NCI-H2171 treated with DMSO at 0.1 percent for 48 hours (cell line): Measurements from ENCODE around the gene HIGD2B.
"Not testable (repeated sequence)": the region's sequence is repeated elsewhere in the genome, so short reads cannot be mapped to it uniquely, and the experiment has no call there.

Experiments
- DNase-seq: peaks from one replicate; lab custom pipeline; 2025; lab: John Stamatoyannopoulos, UW

Gene HIGD2B

GRCh38 chr15:72685925-72686794 lies at the start of gene HIGD2B, which contains the start of gene BBS4:
TSS of gene HIGD2B (minus strand) at chr15:72686182. CDS start at chr15:72676374, 9,808 bp downstream.
TSS of gene BBS4 (plus strand) at chr15:72686207. CDS start at chr15:72686228, 21 bp downstream.
- no peak for DNase-seq

GRCh38 chr15:72735111-72735510 lies 49.1 kb upstream of the HIGD2B start:
- no peak for DNase-seq

GRCh38 chr15:72733941-72734738 lies 48.2 kb upstream of the HIGD2B start:
- no peak for DNase-seq

- no peak for DNase-seq
These were observed 46.5 kb upstream of the HIGD2B start for GRCh38 chr15:72732516-72732915.

- no peak for DNase-seq
These were observed 46.1 kb upstream of the HIGD2B start for GRCh38 chr15:72732086-72732485.

GRCh38 chr15:72728821-72729220 lies 42.8 kb upstream of the HIGD2B start:
- no peak for DNase-seq

GRCh38 chr15:72728249-72728648 lies 42.3 kb upstream of the HIGD2B start:
- not testable (repeated sequence) for DNase-seq

GRCh38 chr15:72727154-72727553 lies 41.2 kb upstream of the HIGD2B start:
- no peak for DNase-seq

- DNase-seq = not testable (repeated sequence)
These were observed 39.9 kb upstream of the HIGD2B start for GRCh38 chr15:72725851-72726250.

GRCh38 chr15:72725446-72725845 lies 39.5 kb upstream of the HIGD2B start:
- no peak for DNase-seq

- DNase-seq = no peak
These were observed 38.0 kb upstream of the HIGD2B start for GRCh38 chr15:72724028-72724427.

- peak; percentile 78 for DNase-seq
These were observed 36.2 kb upstream of the HIGD2B start for GRCh38 chr15:72722071-72722696.

GRCh38 chr15:72708551-72709303 lies 22.7 kb upstream of the HIGD2B start:
- not testable (repeated sequence) for DNase-seq

GRCh38 chr15:72706266-72706665 lies 20.3 kb upstream of the HIGD2B start:
- DNase-seq = no peak

GRCh38 chr15:72700076-72700475 lies 14.1 kb upstream of the HIGD2B start:
- no peak for DNase-seq

GRCh38 chr15:72698938-72699337 lies 13.0 kb upstream of the HIGD2B start:
- DNase-seq = no peak

GRCh38 chr15:72690938-72691337 lies 5.0 kb upstream of the HIGD2B start:
- no peak for DNase-seq

- no peak for DNase-seq
These were observed 2.7 kb upstream of the HIGD2B start for GRCh38 chr15:72688697-72689096.

GRCh38 chr15:72685301-72685924 lies 569 bp downstream of the HIGD2B start:
- no peak for DNase-seq

- DNase-seq = no peak
These were observed 3.2 kb downstream of the HIGD2B start for GRCh38 chr15:72682772-72683171.

GRCh38 chr15:72680931-72681330 lies 5.1 kb downstream of the HIGD2B start:
- DNase-seq = no peak
